GM04504 (cell line): ENCODE measurements around the gene ZMIZ1.

Experiments used
- DNase-seq: peaks from one replicate; pipeline ENCODE4 v3.0.0-alpha.2; 2012; ENCODE audit warnings: low read depth

ZMIZ1 gene

GRCh38 chr10:79066411-79067240, 2.1 kb upstream of the ZMIZ1 start:
- no peak for DNase-seq

- DNase-seq: peak; percentile 76
These were observed 1.2 kb upstream of the ZMIZ1 start for GRCh38 chr10:79067241-79068202.

- DNase-seq: no peak
These were observed 584 bp upstream of the ZMIZ1 start for GRCh38 chr10:79068203-79068561.

GRCh38 chr10:79069325-79070080, 737 bp downstream of the ZMIZ1 start:
- no peak for DNase-seq

- peak; percentile 24 for DNase-seq
These were observed 1.4 kb downstream of the ZMIZ1 start for GRCh38 chr10:79070081-79070605.

GRCh38 chr10:79070606-79071395, 2.0 kb downstream of the ZMIZ1 start:
- peak; percentile 73 for DNase-seq

- DNase-seq: no peak
These were observed 2.7 kb downstream of the ZMIZ1 start for GRCh38 chr10:79071396-79071923.

- no peak for DNase-seq
These were observed 3.3 kb downstream of the ZMIZ1 start for GRCh38 chr10:79072041-79072441.

- no peak for DNase-seq
These were observed 4.4 kb downstream of the ZMIZ1 start for GRCh38 chr10:79072994-79073645.

GRCh38 chr10:79073784-79074432, 5.1 kb downstream of the ZMIZ1 start:
- DNase-seq: no peak

GRCh38 chr10:79074732-79075131, 6.0 kb downstream of the ZMIZ1 start:
- no peak for DNase-seq

- DNase-seq: no peak
These were observed 6.7 kb downstream of the ZMIZ1 start for GRCh38 chr10:79075418-79075817.

GRCh38 chr10:79077488-79078173, 8.9 kb downstream of the ZMIZ1 start:
- DNase-seq: peak; percentile 44

GRCh38 chr10:79078367-79079053, 9.7 kb downstream of the ZMIZ1 start:
- DNase-seq: no peak

GRCh38 chr10:79079054-79079397, 10.3 kb downstream of the ZMIZ1 start:
- no peak for DNase-seq

GRCh38 chr10:79079490-79080355, 11.0 kb downstream of the ZMIZ1 start:
- DNase-seq: peak; percentile 48

GRCh38 chr10:79081353-79082034, 12.7 kb downstream of the ZMIZ1 start:
- peak; percentile 93 for DNase-seq
